ENCODE data around the gene CCDC78.

Gene CCDC78

GRCh38 chr16:677316-678190 lies 48.7 kb downstream of the CCDC78 start:
- DNase-seq = no peak

- DNase-seq = peak in 4 of 6 experiments; percentile 21 to 30 (median 24)
Measured at GRCh38 chr16:676913-677312, 49.3 kb downstream of the CCDC78 start.

GRCh38 chr16:676565-676902 lies 49.7 kb downstream of the CCDC78 start:
- no peak for DNase-seq

- no peak for DNase-seq
Measured at GRCh38 chr16:675884-676564, 50.2 kb downstream of the CCDC78 start.

- peak in 1 of 6 experiments; percentile 16 for DNase-seq
Measured at GRCh38 chr16:674968-675883, 51.0 kb downstream of the CCDC78 start, which contains the start of gene RHBDL1. TSS of gene RHBDL1 (plus strand) at chr16:675671. CDS start at chr16:675791, 120 bp downstream.

- DNase-seq = no peak
Measured at GRCh38 chr16:674214-674881, 51.9 kb downstream of the CCDC78 start.

GRCh38 chr16:673399-673991 lies 52.7 kb downstream of the CCDC78 start:
- no peak for DNase-seq

- DNase-seq = no peak
Measured at GRCh38 chr16:672851-673250, 53.4 kb downstream of the CCDC78 start.

All from stimulated activated naive CD4-positive, alpha-beta T cell (primary cell).